Stimulated activated CD4-positive, alpha-beta T cell treated with anti-CD3 and anti-CD28 coated beads, Interleukin-2, amount 100 ng/mL, for 24 hours (primary cell): Measurements from ENCODE around the gene ZFYVE26.
"Not testable (repeated sequence)": the region's sequence is repeated elsewhere in the genome, so short reads cannot be mapped to it uniquely, and the experiment has no call there.

Experiments
- DNase-seq, 2 donors: peaks; one replicate each; pipeline ENCODE4 v3.0.0-alpha.2; 2020

ZFYVE26 gene

DNA sequence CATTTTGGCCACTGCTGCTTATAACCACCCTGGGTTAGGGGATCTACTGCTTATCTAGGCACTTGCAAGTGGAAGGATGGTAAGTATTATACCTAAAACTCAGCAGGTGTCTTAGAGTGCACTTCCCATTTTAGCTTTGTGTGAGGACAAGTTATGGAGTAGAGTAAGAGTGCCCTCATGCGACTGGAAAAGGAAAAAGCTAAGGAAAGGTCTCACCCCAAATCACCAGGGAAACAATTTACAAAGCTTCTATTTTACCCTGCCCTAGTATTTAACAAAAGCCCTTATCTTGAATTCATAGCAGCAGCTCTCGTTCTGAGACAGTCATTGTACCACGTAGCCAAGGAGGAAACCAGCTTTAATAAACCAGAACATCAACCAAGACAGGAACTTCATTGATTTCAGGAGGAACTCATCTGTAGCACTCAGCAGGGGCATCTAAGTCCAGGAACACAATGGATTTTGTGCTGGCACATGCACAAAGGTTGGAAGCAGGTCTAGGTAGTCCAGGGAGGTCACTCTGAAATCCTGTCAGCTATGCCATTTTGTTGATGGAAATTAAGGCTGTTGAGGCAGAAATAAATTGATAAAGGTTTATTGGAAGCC is 111.8 kb downstream of the ZFYVE26 start:
- no peak for DNase-seq

DNA sequence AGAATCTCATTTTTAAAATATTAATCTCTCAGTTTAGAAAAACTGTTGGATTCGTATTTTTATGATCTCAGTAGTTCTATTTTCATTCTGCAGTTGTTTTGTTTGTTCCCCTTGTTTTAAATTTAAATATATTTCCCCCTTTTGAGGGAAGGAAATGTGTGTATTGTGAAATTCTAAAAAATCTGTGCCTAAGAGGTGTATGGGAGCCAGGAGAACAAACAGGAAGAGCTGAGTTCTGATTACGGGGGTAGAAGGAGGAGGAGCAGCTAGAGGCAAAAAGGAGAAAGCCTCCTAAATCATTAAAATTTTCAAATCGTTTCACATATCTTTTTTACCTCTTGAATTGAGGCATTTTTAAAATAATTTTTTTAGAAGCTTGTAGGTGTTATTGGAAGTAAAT is 112.4 kb downstream of the ZFYVE26 start:
- DNase-seq: no peak

DNA sequence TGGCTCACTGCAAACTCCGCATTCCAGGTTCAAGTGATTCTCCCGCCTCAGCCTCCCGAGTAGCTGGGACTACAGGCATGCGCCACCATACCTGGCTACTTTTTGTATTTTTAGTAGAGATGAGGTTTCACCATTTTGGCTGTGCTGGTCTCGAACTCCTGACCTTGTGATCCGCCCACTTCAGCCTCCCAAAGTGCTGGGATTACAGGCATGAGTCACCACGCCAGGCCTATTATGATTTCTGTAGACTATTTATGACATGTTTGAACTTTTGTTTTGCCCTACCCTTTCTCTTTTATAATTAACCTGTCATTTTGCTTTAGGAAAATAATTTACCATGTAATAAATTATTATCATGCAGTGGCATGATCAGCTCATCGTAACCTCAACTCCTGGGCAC is 114.9 kb downstream of the ZFYVE26 start, which contains the start of gene RDH12:
RDH12 (plus strand) TSS at position 395 of the 400 bp plus-strand sequence. CDS start 20,757 bp downstream, outside the sequence.
- not testable (repeated sequence) for DNase-seq

DNA sequence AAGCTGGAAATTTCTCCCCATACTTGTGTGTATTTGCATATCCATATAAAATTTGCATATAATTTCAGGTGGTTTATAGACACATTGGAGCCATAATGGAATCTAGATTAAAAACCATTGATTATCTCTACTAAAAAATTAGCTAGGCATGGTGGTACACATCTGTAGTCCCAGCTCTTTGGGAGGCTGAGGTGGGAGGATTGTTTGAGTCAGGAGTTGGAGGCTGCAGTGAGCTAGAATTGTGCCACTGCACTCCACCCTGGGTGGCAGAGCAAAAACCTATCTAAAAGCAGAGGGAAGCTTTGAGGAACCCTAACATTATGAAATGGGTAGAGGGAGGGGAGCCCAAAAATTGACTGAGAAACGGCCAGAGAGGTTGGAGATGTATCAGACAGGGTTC is 118.2 kb downstream of the ZFYVE26 start:
- DNase-seq: no peak

DNA sequence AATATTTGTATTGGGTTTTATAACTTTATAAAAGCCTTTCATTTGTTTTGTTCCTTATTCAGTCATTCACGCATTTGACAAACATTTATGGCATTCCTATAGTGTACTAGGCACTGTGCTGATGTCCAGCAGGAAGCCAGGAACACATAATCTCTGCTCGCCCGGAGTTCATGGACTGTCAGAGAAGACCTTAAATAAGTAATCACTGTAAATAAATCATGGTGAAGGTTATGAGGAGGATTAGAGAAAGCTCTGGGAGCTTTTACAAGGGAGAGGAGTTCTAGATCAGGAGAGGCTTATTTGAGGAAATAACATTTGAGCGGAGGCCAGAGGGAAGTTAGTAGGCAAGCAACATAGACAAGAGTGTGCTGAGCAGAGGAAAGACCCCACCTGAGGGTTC is 119.4 kb downstream of the ZFYVE26 start:
- no peak for DNase-seq
